ENCODE measurements around the gene PRKCA. TPM values are rescaled to one million over a fixed set of nuclear protein-coding genes. Genes with fewer than 3 reads are reported as not detected.

The PRKCA gene
- total RNA-seq, 1 donor from 2014 or later, result 80.1 TPM

GRCh38 chr17:66299711-66300110 lies 2.7 kb upstream of the PRKCA start:
- no peak for TF ChIP-seq CTCF (IDR thresholded peaks at IDR 0.05)
- no peaks in the 10 kb centered on the region for H3K9me3 Mint-ChIP-seq (ENCODE audit: unreplicated experiment)
- DNase-seq (ENCODE audit: extremely low spot score, unreplicated experiment), result no peak
- no peaks in the 10 kb centered on the region for H3K36me3 Mint-ChIP-seq (ENCODE audit: unreplicated experiment)
- H3K27me3 Mint-ChIP-seq (ENCODE audit: unreplicated experiment), result no peaks in the 10 kb centered on the region
- peaks cover 23% of the 10 kb centered on the region for H3K4me1 Mint-ChIP-seq (ENCODE audit: unreplicated experiment)
- H3K27ac Mint-ChIP-seq (ENCODE audit: unreplicated experiment), result no peak overlapping the region
- H3K4me3 Mint-ChIP-seq (ENCODE audit: unreplicated experiment), result no peak overlapping the region

- Mint-ChIP-seq H3K36me3 (ENCODE audit: unreplicated experiment) (no peaks in the 10 kb centered on the region), H3K9me3 (ENCODE audit: unreplicated experiment) (no peaks in the 10 kb centered on the region), H3K4me1 (ENCODE audit: unreplicated experiment) (peaks cover 31% of the 10 kb centered on the region), H3K27me3 (ENCODE audit: unreplicated experiment) (no peaks in the 10 kb centered on the region), H3K27ac (ENCODE audit: unreplicated experiment) (no peak overlapping the region), H3K4me3 (ENCODE audit: unreplicated experiment) (peak overlapping the region; percentile 86)
- DNase-seq (ENCODE audit: extremely low spot score, unreplicated experiment), result no peak
- no peak for TF ChIP-seq CTCF (IDR thresholded peaks at IDR 0.05)
Observed at GRCh38 chr17:66300956-66301355, 1.5 kb upstream of the PRKCA start.

- no peak for DNase-seq (ENCODE audit: extremely low spot score, unreplicated experiment)
- Mint-ChIP-seq H3K27ac (ENCODE audit: unreplicated experiment) (peak overlapping the region; percentile 80), H3K27me3 (ENCODE audit: unreplicated experiment) (no peaks in the 10 kb centered on the region), H3K4me1 (ENCODE audit: unreplicated experiment) (peaks cover 30% of the 10 kb centered on the region), H3K9me3 (ENCODE audit: unreplicated experiment) (no peaks in the 10 kb centered on the region), H3K36me3 (ENCODE audit: unreplicated experiment) (no peaks in the 10 kb centered on the region), H3K4me3 (ENCODE audit: unreplicated experiment) (peak overlapping the region; percentile 86)
- TF ChIP-seq CTCF (IDR thresholded peaks at IDR 0.05), result no peak
Observed at GRCh38 chr17:66301367-66301863, 998 bp upstream of the PRKCA start.

DNA sequence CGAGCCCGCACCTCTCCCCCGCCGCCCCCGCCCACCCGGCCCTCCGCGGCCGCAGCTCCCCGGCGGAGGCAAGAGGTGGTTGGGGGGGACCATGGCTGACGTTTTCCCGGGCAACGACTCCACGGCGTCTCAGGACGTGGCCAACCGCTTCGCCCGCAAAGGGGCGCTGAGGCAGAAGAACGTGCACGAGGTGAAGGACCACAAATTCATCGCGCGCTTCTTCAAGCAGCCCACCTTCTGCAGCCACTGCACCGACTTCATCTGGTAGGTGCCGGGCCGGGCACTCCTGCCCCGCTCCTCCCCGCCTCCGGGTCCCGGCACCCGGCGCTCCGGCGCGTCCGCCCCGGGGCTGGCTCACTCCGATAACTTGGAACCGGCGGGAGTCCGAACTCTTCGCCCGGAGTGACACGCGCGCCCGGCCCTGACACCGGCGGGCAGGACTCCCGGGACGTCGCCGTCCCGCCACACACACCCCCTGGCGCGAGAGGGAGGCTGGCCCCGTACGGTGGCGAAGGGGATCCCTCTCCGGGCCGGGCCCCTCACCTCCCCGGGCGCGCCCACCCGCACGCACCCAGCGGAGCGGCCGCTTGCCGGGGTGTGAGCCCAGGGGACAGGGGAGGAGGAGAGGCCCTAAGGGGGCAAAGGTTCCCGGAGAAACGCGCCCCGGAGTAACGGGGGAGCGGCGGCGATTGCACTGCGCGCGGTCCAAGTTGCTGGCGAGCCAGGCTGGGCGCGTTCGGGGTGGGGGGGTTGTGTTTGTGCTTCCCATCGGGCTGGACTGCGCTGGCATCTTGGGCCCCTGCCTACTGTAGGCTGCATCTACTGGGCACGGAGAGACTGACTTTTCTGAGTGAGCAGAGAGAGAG lies 581 bp downstream of the PRKCA start:
- H3K4me3 Mint-ChIP-seq (ENCODE audit: unreplicated experiment), result peak overlapping the region; percentile 97
- peak overlapping the region; percentile 88 for H3K27ac Mint-ChIP-seq (ENCODE audit: unreplicated experiment)
- H3K9me3 Mint-ChIP-seq (ENCODE audit: unreplicated experiment), result no peaks in the 10 kb centered on the region
- DNase-seq (ENCODE audit: extremely low spot score, unreplicated experiment), result peak; percentile 87
- no peaks in the 10 kb centered on the region for H3K27me3 Mint-ChIP-seq (ENCODE audit: unreplicated experiment)
- peaks cover 43% of the 10 kb centered on the region for H3K4me1 Mint-ChIP-seq (ENCODE audit: unreplicated experiment)
- peaks cover 10% of the 10 kb centered on the region for H3K36me3 Mint-ChIP-seq (ENCODE audit: unreplicated experiment)
- TF ChIP-seq CTCF (IDR thresholded peaks at IDR 0.05), result no peak

Data from osteocyte (in vitro differentiated cells).